Mesothelial cell of epicardium (in vitro differentiated cells): ENCODE results near the gene CTNNA2. TPM values are rescaled to one million over a fixed set of nuclear protein-coding genes. Genes with fewer than 3 reads are reported as not detected.
A peak's percentile ranks its signal among the peaks of the same experiment; 100 is the strongest.

Source experiments
- DNase-seq, 2 experiments: peaks; one replicate each; pipeline ENCODE4 v3.0.0; 2021; ENCODE audit warnings: low spot score in 2 of 2; ENCODE audit not compliant: unreplicated experiment in 2 of 2
- H3K27ac Mint-ChIP-seq: 2 replicates; pipeline ENCODE4 v1.8.0; 2021; ENCODE audit warnings: mixed read lengths
- H3K27me3 Mint-ChIP-seq: 2 replicates; pipeline ENCODE4 v1.8.0; 2021; ENCODE audit warnings: low read depth, mixed read lengths
- H3K36me3 Mint-ChIP-seq: 2 replicates; pipeline ENCODE4 v1.8.0; 2021; ENCODE audit warnings: mixed read lengths
- H3K4me1 Mint-ChIP-seq: 2 replicates; pipeline ENCODE4 v1.8.0; 2021; ENCODE audit warnings: mixed read lengths
- H3K4me3 Mint-ChIP-seq: 2 replicates; pipeline ENCODE4 v1.8.0; 2021; ENCODE audit warnings: mild to moderate bottlenecking, moderate library complexity, mixed read lengths
- H3K9me3 Mint-ChIP-seq: 2 replicates; pipeline ENCODE4 v1.8.0; 2021; ENCODE audit warnings: mixed read lengths
- CTCF ChIP-seq: fragments of 200-600 bp; sonication (generic); IDR thresholded peaks from one replicate; pipeline ENCODE4 v1.5.0; 2021; ENCODE audit warnings: antibody characterized with exemption; ENCODE audit not compliant: unreplicated experiment
- total RNA-seq: library from RNA; stranded (reverse); gene quantifications from 3 replicates; pipeline ENCODE4 v1.2.1, GENCODE V29; 2021

Gene CTNNA2
- total RNA-seq, 1 donor from 2014 or later = 4.9 TPM

DNA sequence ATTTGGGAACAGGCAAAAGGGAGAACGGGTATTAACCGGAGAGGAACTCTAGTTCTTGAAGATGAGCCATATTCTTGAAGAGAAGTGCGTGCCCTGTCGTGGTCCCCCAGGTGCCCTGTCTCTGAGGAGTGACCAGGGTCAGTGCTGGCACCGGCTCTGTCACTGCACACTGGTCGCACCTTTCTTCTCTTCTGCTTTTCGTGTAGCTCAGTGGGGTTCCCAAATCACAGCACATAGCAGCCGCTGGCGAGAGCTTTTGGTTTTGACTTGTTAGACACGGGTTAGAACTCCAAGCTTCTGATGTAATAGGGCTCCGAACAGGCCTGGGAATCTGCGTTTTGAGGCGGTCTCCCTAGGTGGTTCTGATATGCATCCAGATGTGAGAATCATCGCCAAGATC, 810.1 kb downstream of the CTNNA2 start:
- H3K4me1 Mint-ChIP-seq = peaks cover 35% of the 10 kb centered on the region
- H3K27ac Mint-ChIP-seq = no peak overlapping the region
- no peaks in the 10 kb centered on the region for H3K9me3 Mint-ChIP-seq
- H3K4me3 Mint-ChIP-seq = no peak overlapping the region
- H3K27me3 Mint-ChIP-seq = peaks cover 3% of the 10 kb centered on the region
- DNase-seq = no peak
- no peak for TF ChIP-seq CTCF
- no peaks in the 10 kb centered on the region for H3K36me3 Mint-ChIP-seq

GRCh38 chr2:80323610-80324009, 810.8 kb downstream of the CTNNA2 start:
- Mint-ChIP-seq H3K27ac (no peak overlapping the region), H3K9me3 (no peaks in the 10 kb centered on the region), H3K4me3 (no peak overlapping the region), H3K36me3 (no peaks in the 10 kb centered on the region), H3K27me3 (peaks cover 2% of the 10 kb centered on the region), H3K4me1 (peaks cover 38% of the 10 kb centered on the region)
- no peak for DNase-seq
- no peak for TF ChIP-seq CTCF

- peaks cover 2% of the 10 kb centered on the region for H3K27me3 Mint-ChIP-seq
- H3K27ac Mint-ChIP-seq = no peak overlapping the region
- no peak for TF ChIP-seq CTCF
- no peak for DNase-seq
- peaks cover 38% of the 10 kb centered on the region for H3K4me1 Mint-ChIP-seq
- H3K9me3 Mint-ChIP-seq = no peaks in the 10 kb centered on the region
- H3K36me3 Mint-ChIP-seq = no peaks in the 10 kb centered on the region
- H3K4me3 Mint-ChIP-seq = no peak overlapping the region
Measured at GRCh38 chr2:80324525-80324924, 811.7 kb downstream of the CTNNA2 start.

GRCh38 chr2:80326214-80326613, 813.4 kb downstream of the CTNNA2 start:
- H3K9me3 Mint-ChIP-seq = no peaks in the 10 kb centered on the region
- no peak for TF ChIP-seq CTCF
- H3K27ac Mint-ChIP-seq = peak overlapping the region; percentile 30
- H3K36me3 Mint-ChIP-seq = no peaks in the 10 kb centered on the region
- peaks cover 5% of the 10 kb centered on the region for H3K27me3 Mint-ChIP-seq
- no peak for DNase-seq
- H3K4me1 Mint-ChIP-seq = peaks cover 40% of the 10 kb centered on the region
- H3K4me3 Mint-ChIP-seq = no peak overlapping the region

- H3K27ac Mint-ChIP-seq = peak overlapping the region; percentile 76
- DNase-seq = no peak
- no peaks in the 10 kb centered on the region for H3K9me3 Mint-ChIP-seq
- H3K27me3 Mint-ChIP-seq = peaks cover 5% of the 10 kb centered on the region
- peaks cover 39% of the 10 kb centered on the region for H3K4me1 Mint-ChIP-seq
- no peak overlapping the region for H3K4me3 Mint-ChIP-seq
- no peaks in the 10 kb centered on the region for H3K36me3 Mint-ChIP-seq
- TF ChIP-seq CTCF = no peak
Measured at GRCh38 chr2:80326861-80327260, 814.0 kb downstream of the CTNNA2 start.

DNA sequence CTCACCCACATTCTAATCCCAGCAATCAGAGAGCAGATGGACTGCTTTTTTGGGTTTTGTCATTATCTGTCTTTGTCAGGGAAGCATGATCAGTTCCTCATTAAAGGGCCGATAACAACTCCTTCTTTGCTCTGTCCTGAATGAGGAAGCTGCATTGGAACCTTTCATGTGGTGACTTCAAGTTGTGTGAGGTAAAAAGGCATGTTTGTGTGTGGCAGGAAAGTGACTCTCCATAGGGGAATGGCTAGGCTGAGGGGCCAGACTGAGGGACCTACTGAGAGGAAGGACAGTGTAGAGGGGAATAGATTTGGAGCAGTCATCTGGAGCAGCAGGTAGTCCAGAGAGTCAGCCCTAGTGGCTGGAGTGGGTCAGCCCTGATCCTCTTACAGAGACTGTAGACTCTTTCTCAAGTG, 815.3 kb downstream of the CTNNA2 start:
- H3K4me3 Mint-ChIP-seq = no peak overlapping the region
- peaks cover 41% of the 10 kb centered on the region for H3K4me1 Mint-ChIP-seq
- no peaks in the 10 kb centered on the region for H3K36me3 Mint-ChIP-seq
- DNase-seq = no peak
- H3K27ac Mint-ChIP-seq = no peak overlapping the region
- TF ChIP-seq CTCF = no peak
- H3K27me3 Mint-ChIP-seq = peaks cover 5% of the 10 kb centered on the region
- H3K9me3 Mint-ChIP-seq = no peaks in the 10 kb centered on the region
